Cardiac fibroblast (primary cell): ENCODE measurements around the gene RAD18.

Experiments used
- DNase-seq, 2 donors: peaks; one replicate each; pipeline versions ENCODE4 v3.0.0 to v3.0.0-alpha.2; 2010; ENCODE audit warnings: low read depth in 2 of 2
- H3K4me3 ChIP-seq, 2 donors: replicated peaks in 1 of 2; 1 replicate in 1 of 2; 2 replicates in 1 of 2; pipeline ENCODE4 v1.5.1; 2011; ENCODE audit warnings: low read depth in 2 of 2, low read length in 2 of 2, mild to moderate bottlenecking in 2 of 2, moderate library complexity in 1 of 2
- TF ChIP-seq, protein P1 (sequence below): IDR thresholded peaks from one replicate; pipeline ENCODE4 v1.5.1; 2011; ENCODE audit warnings: low read depth, mild to moderate bottlenecking, low read length, inconsistent platforms

RAD18 gene

GRCh38 chr3:8954938-8955763, 8.1 kb downstream of the RAD18 start:
- TF ChIP-seq, protein P1, sequence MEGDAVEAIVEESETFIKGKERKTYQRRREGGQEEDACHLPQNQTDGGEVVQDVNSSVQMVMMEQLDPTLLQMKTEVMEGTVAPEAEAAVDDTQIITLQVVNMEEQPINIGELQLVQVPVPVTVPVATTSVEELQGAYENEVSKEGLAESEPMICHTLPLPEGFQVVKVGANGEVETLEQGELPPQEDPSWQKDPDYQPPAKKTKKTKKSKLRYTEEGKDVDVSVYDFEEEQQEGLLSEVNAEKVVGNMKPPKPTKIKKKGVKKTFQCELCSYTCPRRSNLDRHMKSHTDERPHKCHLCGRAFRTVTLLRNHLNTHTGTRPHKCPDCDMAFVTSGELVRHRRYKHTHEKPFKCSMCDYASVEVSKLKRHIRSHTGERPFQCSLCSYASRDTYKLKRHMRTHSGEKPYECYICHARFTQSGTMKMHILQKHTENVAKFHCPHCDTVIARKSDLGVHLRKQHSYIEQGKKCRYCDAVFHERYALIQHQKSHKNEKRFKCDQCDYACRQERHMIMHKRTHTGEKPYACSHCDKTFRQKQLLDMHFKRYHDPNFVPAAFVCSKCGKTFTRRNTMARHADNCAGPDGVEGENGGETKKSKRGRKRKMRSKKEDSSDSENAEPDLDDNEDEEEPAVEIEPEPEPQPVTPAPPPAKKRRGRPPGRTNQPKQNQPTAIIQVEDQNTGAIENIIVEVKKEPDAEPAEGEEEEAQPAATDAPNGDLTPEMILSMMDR: no peak
- peak in 1 of 2 donors; percentile 71 for DNase-seq
- H3K4me3 ChIP-seq: no peak overlapping the region

DNA sequence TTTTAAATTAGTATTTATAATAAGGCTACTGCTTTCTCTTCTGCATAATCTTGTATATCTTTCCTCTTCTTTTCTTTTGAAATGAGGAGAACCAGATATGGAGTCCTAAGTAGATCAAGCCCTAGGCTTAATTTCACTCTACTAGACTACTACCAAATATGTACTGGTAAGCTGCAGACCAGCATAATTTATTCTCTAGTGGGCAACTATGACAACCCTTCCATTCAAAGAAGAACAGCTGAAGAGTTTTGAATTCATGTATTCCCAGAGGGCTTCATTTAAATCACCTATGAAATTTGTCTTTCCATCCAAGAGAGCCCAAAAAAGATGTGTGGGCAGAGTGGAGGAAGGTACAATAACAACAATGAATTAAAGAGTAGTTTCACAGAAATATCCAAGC, 10.0 kb downstream of the RAD18 start:
- TF ChIP-seq, protein P1: no peak
- DNase-seq: no peak
- H3K4me3 ChIP-seq: no peak overlapping the region

- TF ChIP-seq, protein P1: no peak
- no peak overlapping the region for H3K4me3 ChIP-seq
Measured at GRCh38 chr3:8952130-8952529, 11.1 kb downstream of the RAD18 start.

DNA sequence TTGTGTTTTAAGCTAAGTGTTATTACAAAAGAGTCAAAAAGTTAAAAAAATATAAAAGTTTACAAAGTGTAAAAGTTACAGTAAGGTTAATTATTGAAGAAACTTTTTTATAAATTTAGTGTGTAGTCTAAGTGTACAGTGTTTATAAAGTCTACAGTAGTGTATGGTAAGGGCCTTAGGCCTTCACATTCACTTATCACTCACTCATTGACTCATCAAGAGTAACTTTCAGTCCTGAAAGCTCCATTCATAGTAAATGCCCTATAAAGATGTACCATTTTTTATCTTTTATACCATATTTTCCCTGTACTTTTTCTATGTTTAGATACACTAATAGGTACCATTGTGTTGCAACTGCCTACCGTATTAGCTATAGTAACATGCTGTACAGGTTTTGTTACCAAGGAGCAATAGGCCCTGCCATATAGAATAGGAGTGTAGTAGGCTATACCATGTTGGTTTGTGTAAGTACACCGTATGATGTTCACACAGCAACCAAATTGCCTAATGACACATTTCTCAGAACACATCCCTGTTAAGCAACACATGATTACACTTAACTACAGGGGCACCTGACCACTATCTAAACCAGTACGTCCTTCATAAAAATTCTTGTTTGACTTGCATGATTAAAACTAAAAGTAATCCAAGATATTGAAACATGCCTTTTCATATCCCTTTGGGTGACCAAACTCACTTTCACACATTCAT, 17.2 kb downstream of the RAD18 start:
- H3K4me3 ChIP-seq: no peak overlapping the region

More at GRCh38 chr3:8952130-8952529, 11.1 kb downstream of the RAD18 start:
- DNase-seq: no peak

DNA sequence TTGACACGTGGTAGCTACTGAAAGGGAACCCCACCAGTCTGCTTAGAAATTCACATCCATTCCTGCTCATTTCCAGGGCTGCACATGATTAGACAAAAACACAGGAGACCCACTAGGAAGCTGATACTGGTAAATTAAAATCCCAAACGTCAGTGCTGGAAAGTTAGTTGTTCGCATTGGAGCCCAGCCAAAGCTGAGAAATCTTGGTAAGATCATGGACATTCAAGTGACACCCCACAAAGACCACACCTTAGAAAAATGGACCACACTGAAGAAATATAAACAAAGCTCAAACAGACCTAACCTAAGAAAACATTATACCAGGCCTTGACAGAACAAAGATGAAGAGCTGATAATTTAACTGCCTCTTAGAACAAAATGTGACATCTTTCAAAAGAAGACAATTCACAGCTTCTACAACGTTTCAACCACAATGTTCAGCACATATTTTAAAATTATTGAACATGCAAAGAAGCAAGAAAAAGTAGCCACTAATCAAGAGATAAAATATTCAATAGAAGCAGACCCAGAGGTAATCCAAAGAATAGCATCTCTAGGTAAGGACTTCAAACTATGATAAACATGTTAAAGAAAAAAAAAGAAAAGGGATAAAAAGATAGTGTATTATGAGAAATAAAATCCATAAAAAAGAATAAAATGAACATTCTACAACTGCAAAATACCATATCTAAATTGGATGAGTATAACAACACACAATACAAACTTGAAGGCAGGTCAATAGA, 20.4 kb downstream of the RAD18 start:
- DNase-seq: no peak
- TF ChIP-seq, protein P1: no peak
- H3K4me3 ChIP-seq: no peak overlapping the region

More for the DNA sequence above, 17.2 kb downstream of the RAD18 start:
- DNase-seq: no peak
- TF ChIP-seq, protein P1: no peak

- H3K4me3 ChIP-seq: no peak overlapping the region
- no peak for DNase-seq
- TF ChIP-seq, protein P1: no peak
Measured at GRCh38 chr3:8942115-8942514, 21.2 kb downstream of the RAD18 start.
